GM18499 (cell line): ENCODE results near the gene FERMT1.
"Not testable (repeated sequence)": the region's sequence is repeated elsewhere in the genome, so short reads cannot be mapped to it uniquely, and the experiment has no call there.

ENCODE experiments used
- ATAC-seq: cut with Tn5 transposase; IDR thresholded peaks from one replicate; pipeline ENCODE4 v1.9.1; 2021; ENCODE audit warnings: moderate number of reproducible peaks; ENCODE audit not compliant: insufficient read depth, unreplicated experiment

Gene FERMT1

DNA sequence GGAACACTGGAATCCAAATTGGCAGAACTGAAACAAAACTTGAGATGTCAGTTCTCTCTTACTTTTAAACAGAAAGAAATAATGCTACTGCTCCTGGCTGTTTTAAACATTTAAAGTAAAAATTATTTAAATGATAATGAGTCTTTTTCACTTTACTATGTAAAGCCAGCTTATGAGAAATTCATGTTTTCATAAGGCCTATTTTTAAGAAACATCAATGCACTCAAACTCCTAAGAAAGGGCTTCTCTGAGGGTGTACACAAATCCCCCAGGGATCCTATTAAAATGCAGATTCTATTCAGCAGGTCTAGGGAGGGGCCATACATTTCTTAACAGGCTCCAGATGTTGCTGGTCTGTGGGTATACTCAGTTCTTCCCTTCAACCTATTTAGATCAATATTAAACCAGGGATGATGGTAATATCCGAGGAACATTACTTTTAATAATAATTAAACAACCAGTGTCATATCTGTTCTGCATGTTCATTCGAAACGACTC is 2.3 kb downstream of the FERMT1 start:
- no peak for ATAC-seq

DNA sequence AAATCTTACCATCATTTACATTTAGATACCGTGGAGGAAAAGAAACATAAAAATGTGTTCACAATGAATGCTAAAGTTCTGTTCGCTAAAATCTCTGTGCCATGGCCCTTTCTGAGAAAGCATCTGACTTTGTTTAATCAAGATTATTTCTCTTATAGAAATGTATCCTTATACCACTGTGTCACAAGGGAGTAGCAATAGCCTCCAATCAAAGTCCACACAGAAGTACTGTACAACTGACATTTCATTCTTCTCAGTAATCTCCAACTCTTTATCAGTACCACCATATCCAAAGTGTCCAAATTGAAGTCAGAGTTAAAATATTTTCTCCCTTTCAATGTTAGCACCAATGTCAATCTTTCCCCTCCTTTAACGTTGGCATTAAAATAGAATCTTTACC is 6.1 kb downstream of the FERMT1 start:
- ATAC-seq = no peak

DNA sequence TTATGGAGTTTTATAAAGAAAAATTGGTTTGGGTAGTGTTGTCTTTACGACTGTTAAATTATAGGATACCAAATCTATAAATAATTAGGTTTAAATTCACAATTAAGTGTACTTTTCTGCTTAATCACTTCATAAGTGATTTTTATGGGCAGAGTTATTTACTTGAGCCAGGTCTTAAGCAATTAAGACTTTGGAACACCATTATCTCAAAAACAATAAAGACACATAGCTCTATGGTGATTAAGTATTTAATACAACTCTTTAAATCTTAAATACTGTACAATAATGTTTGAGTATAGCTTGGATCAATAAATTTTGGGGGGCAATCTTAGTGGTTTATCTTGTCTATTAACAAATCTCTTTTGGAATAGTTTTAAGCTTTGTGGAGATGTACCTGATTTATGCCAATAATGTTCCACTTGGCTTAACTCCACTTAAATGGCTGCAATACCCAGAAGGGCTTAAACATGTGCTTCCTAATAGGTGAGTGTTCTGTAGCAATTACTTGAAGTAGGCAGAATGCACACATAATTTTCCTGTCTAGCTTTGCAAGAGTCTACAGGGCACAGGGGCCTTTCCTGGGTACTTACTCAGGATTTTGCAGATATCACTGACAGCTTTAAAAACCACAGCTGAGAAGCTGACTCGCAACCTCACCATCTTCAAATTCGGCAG is 7.5 kb downstream of the FERMT1 start:
- no peak for ATAC-seq

DNA sequence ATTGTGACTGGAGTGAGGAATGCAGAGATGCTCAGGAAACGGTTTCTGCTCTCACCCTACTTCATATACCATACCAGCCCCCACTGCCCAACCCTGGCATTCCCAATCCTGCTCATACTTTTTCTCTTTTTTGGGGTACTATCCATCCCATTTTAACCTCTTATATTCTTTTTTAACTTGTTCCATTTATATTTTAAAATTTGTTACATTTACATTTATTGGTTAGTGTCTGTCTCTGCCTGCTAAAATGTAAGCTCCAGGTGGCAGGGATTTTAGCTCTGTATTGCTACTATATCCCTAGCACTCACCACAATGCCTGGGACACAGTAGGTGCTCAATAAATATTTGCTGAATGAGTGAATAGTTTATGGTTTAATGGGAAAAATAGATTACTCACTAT is 8.1 kb downstream of the FERMT1 start:
- ATAC-seq = no peak

DNA sequence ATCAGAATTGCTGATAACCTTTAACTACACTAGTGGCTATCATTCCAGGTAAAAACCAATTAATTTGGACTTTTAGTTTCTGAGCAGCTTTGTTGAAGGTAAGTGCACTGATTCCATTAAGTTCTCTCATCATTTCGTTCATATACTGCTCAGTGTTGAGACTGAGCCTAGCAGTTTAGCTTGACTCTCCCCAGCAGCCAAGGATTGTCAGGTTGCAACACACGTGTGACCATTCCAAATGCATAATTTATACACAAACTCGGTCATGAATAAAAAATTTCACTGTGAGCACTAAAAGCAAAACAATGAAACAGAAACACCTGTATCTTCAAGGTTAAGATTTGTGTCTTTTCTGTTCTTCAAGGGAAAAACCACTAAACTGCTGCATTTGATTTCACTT is 8.9 kb downstream of the FERMT1 start:
- ATAC-seq = no peak

DNA sequence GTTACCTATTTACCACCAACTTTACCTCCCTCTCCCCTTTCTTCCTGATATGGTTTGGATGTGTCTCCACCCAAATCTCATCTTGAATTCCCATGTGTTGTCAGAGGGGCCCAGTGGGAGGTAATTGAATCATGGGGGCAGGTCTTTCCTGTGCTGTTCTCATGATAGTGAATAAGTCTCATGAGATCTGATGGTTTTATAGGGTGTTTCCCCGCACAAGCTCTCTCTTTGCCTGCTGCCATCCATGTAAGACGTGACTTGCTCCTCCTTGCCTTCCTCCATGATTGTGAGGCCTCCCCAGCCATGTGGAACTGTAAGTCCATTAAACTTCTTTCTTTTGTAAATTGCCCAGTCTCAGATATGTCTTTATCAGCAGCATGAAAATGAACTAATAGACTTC is 9.9 kb downstream of the FERMT1 start:
- not testable (repeated sequence) for ATAC-seq

DNA sequence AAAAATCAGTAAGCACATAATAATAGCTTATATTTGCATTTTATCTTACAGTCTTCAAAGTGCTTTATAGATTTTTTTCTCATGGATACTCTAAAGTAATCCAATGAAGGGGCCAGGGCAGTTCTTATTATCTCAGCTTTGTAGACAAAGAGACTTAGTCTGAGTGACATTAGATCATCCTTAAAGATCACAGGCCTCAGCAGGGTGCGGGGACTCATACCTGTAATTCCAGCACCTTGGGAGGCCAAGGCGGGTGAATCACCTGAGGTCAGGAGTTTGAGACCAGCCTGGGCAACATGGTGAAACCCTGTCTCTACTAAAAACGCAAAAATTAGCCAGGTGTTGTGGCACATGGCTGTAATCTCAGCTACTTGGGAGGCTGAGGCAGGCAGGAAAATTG is 14.5 kb downstream of the FERMT1 start:
- ATAC-seq = no peak

DNA sequence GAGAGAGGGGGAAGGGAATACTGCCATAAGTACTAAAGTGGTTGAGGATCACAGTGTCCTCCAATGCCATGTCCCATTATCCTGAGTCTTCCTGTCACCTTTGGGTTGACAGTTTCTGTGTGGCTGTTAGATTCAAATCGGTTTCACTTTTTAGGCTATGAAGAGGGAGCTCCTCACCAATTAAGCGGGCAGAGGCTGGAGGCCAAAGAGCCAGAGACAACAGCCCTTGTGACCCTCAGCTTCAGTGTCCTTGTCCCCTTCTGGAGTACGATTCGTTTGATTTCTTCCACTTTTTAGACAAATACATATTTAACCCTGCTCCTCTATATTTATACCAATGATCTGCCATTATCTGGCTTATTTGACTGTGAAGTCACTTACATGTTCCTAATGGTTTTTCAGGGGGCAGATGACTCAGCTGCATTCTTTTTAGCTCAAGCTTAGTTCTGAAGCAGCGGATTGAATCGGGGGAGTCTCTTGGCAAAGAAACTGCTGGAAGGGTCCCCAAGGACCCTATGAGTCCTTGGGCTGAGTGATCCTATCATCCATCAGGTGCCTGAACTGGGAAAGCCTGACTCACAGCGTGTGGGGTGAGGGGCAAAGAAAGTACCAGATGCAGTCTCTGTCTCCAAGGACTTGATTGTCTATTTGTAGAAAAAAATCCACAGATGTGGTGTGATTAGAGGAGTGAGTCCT is 18.2 kb downstream of the FERMT1 start:
- ATAC-seq = no peak

DNA sequence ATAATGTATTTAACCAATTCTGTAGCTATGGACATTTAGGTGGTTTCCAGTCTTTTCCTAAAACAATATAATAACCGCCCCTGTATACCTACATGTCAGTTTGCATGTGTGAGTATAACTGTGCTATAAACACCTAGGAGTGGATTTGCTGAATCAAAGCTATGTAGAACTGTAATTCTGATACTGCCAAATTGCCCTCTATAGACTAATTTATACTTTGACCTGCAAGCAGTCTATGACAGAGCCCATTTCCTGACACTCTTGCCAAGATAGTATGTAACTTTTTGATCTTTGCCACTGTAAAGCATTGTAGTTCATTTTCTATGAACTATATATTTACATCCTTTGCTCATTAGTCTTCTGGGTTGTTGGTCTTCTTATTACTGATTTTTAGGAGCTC is 19.5 kb downstream of the FERMT1 start:
- no peak for ATAC-seq

DNA sequence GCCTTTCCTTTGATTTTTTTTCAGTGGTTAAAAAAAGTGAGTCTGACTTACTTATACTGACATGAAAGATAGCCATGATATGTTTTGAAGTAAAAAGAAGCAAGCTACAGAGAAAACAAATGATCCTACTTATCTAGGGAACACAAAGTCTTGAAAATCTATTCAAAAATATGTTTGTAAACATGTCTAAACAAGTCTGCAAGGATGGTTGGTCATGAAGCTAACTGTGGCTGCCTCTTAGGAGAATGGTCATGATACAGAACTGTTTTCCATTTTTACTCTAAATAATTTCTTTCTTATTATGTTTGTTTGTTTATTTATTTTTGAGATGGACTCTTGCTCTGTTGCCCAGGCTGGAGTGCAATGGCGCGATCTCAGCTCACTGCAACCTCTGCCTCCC is 21.5 kb downstream of the FERMT1 start:
- no peak for ATAC-seq

DNA sequence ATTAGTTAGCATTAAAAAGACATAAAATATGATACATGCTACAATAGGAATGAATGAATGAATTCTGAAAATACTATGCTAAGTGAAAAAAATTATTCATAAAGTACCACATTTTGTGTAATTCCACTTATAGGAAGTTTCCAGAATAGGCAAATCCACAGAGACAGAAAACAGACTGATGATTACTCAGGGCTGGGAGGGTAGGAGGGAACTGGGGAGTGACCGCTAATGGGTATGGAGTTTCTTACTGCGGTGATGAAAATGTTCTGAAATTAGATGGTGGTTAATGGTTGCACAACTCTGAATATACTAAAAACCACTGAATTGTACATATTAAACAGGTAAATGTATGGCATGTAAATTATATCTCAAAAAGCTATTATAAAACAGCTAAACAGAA is 22.6 kb downstream of the FERMT1 start:
- ATAC-seq = no peak

DNA sequence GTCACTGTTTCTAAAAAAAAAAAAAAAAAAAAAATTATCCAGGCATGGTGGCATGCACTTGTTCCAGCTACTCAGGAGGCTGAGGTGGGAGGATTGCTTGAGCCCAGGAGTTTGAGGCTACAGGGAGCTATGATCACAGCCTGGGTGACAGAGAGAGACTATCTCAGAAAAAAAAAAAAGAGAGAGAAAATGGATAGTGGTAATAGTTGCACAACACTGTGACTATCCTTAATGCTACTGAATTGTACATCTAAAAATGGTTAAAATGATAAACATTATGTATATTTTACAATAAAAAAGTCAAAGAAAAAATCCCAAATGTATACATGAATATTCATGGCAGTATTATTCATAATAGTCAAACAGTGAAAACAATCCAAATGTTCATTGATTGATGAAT is 23.0 kb downstream of the FERMT1 start:
- ATAC-seq = no peak

DNA sequence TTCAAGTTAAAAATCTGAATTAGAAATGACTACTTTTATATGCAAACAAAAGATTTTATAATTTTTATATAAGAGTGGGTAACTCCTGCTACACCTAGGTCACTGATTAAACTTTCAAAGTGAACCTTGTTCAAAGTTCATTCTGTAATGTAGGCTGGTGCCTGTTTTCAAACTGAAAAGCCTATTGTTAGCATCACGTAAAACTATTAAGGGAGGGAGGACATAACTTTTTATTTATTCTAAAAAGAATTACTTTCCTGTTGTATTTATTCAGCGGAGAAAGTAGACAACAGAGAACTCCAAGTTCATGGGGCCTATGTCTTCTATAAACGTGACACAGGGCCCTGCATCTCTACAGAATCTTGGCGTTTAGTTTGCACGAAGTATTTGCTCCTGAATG is 27.4 kb downstream of the FERMT1 start:
- no peak for ATAC-seq

DNA sequence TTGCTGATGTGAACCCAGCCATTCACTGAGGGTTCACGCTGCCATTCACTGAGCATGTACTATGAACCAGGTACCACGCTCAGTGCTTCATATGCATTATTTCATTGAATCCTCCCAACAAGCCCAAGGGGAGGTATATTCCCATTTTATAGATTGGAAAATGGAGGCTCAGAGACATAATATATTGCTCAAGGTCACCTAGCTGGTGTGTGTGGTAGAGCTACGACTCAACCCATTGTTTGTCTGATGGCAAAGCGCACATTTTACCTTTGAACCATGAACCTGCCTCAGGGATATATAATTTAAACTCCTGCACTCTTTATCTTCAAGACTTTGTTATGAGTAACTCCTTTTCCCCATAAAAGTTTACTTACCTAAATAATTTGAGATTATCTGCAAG is 28.3 kb downstream of the FERMT1 start:
- ATAC-seq = no peak

DNA sequence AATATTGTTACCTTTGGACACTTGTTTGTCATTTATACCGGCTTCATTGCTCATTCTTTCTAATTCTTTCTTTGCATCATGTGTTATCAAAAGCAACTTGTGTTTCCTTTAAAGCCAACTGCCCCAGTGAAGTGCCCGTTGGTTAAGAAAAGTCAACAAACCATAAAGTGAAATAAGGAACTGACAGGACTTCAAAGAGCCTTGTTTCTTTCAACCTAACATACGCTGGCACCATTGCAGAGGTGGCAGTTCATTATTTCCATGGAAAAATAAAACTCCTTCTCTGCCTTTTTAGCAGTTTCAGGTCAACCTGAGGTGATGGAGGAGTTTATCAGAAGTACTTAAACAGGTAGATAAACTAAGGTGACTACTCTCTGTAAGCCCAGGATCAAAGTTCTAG is 28.8 kb downstream of the FERMT1 start:
- no peak for ATAC-seq

DNA sequence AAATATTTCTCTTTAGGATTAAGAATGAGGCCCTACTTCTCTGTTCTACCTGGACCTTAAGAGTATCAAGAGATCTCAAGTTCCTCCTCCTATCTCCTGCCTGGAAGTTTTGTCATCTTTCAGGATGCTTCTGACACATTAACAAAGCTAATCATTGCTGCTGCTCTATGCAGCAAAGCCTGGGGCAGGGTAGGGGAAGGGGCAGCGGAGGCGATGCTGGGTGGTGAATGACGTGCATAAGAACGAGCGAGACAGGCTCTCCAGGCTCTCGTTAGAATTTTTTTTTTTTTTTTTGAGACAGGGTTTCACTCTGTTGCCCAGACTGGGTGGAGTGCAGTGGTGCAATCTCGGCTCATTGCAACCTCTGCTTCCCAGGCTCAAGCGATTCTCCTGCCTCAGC is 31.2 kb downstream of the FERMT1 start:
- no peak for ATAC-seq

DNA sequence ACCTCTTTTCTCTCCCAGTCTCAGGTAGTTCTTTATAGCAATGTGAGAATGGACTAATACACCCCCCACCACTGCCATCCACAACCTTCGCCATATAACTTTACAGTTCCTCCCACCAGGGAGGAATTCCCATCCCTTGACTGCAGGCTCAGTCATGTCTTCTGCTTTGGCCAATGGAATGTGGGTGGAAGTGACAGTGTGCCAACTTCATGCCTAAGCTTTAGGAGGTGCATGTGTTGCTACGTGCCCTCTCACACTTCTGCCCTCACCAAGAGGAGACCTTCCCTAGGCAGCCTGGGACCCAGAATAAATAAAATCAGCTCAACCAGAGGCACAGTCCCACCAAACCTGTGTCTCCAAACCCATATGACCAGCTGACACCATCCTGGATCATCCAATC is 36.0 kb downstream of the FERMT1 start:
- no peak for ATAC-seq

DNA sequence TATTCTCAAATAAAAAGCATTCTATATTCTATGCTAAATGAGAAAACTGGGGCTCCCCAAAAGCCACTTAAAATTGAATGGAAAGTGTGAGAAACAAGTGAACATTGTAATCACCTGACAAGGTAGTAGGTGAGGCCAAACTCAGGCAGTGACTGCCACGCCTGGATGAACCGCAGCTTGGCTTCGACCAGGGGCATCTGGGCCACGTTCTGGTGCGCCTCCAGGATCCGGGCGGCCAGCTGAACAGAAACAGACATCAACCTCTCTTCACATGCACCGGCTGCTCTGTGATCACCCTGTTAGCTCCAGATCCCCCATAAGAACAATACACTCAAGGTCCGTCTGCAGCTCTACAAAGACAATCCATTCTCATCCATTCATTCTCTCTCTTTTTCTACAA is 38.9 kb downstream of the FERMT1 start:
- no peak for ATAC-seq

DNA sequence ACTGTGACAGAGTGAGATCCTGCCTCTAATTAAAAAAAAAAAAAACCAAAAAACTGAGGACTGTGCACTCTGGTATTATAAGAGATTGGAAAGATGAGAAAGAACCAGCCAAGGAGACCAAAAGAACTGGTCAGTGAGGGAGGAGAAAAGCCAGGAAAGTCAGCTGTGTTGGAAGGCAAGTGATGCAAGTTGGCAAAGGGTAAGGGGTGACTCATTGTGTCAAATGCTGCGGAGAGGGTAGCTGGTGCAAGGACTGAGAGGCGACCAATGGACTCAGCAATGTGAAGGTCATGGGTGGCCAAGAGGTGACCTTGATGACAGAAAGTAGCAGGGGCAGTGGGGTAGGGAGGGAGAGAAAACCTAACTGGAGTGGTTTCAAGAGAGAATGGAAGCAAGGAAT is 41.6 kb downstream of the FERMT1 start:
- no peak for ATAC-seq

DNA sequence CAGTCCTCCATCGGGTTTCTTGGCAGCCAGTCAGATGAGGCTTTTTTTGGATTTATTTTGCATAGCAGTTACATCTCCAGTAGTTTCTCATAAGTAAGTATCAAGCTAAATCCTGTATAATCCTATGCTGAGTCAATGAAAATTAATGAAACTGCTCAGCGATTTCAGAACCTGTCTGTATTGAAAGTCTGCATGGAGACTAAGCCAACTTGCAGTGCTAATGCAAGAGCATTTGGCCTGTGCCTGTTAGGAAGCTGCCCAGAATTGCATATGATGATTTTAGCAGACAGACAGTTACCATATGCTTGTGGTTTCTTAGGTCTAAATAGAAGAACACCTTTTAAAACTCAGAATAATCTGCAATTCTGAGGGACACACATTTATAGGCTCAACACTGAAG is 43.8 kb downstream of the FERMT1 start:
- no peak for ATAC-seq

DNA sequence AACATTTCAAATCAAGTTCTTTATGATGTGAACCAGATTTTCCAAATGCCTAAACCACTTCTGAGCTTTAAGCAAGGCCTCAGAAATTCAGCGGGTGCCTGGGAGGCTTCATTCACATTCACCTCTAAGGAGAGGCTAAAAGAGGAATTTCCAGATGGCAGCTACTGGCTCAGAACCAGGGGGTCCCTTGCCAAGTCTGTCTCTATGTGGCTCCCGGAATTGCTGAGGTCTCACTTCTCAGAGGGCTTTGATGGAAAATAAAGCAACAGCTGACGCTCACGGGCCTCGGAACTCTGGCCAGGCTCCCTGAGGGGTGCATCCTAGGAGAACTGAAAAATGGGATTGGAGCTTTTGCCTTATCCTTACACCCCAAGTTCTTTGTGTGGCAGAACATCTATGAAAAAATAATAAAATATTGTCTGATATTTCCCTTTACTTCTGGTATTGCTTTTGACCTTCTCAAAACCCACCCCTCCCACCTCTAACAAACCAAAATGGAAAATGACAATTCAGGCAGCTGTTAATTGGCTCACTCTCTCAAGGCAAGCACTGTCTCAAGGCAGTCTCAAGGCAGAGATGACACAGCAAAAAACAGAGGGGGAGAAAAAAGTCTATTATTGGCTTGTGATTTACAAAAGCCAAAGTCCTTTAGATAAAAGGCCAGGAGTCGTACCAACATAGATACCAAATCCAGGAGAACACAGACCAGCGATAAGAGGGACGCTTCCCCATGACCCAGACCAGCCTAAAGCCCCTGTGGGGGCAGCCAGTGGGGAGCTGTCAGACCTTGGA is 47.2 kb downstream of the FERMT1 start:
- ATAC-seq = no peak
